ENCODE results near the gene CERS6.
A peak's percentile ranks its signal among the peaks of the same experiment; 100 is the strongest.

The CERS6 gene

DNA sequence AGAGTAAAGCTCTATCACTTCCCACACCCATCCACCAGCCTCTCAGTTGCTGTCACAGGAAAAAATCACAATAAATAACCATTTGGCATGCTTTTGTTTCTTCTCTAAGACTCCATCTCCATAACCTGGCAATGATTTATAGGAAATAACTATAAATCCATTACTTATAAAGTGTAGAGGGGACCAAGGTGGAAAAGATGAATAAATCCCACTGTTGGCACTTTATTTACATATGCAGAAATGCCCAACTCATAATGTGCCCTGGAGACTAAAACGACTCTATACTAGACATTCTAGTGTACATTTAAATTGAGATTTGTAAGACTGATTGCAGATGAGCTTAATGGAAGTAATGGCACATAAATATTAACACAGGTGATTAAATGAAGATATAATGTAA is 338.9 kb downstream of the CERS6 start:
- Histone ChIP-seq H2BK120ac (ENCODE audit: low read depth, low read length) (no peak overlapping the region), H4K8ac (ENCODE audit: low read depth, low read length) (no peak overlapping the region), H2AFZ (ENCODE audit: low read length) (no peak overlapping the region), H3K9me3 (replicated peaks in 1 of 2; ENCODE audit: control insufficient read depth in 2 of 2, insufficient read depth in 1 of 2, low read depth in 1 of 2, low read length in 2 of 2) (no peaks in the 10 kb centered on the region), H2AK5ac (ENCODE audit: low read depth, low read length) (no peak overlapping the region), H2BK5ac (ENCODE audit: low read length) (no peak overlapping the region), H3K9ac (ENCODE audit: low read depth, low read length, poor library complexity) (no peak overlapping the region), H3K4me3 (ENCODE audit: low read length in 2 of 2) (no peak overlapping the region), H3K23ac (ENCODE audit: low read depth, low read length, poor library complexity) (no peak overlapping the region), H3K36me3 (replicated peaks in 1 of 2; ENCODE audit: control insufficient read depth in 2 of 2, insufficient read depth in 2 of 2, low read length in 2 of 2) (no peaks in the 10 kb centered on the region), H2BK15ac (ENCODE audit: low read length) (no peak overlapping the region), H3K4me2 (ENCODE audit: insufficient read depth, low read length, poor library complexity, severe bottlenecking) (no peak overlapping the region), H2BK12ac (ENCODE audit: low read length) (no peak overlapping the region), H3K27me3 (ENCODE audit: control insufficient read depth in 3 of 3, insufficient read depth in 3 of 3, low read depth in 1 of 3, low read length in 3 of 3) (no peaks in the 10 kb centered on the region), H3K18ac (ENCODE audit: low read length) (no peak overlapping the region), H3K14ac (ENCODE audit: low read length) (no peak overlapping the region), H3K27ac (replicated peaks; ENCODE audit: low read length) (no peak overlapping the region), H3K79me1 (ENCODE audit: low read depth, low read length) (no peaks in the 10 kb centered on the region), H4K91ac (ENCODE audit: low read depth, low read length, poor library complexity) (no peak overlapping the region), H3K4me1 (ENCODE audit: control insufficient read depth in 2 of 2, insufficient read depth in 1 of 2, low read depth in 1 of 2, low read length in 2 of 2) (peaks cover 5 to 6% of the 10 kb centered on the region in 2 donors), H3K4ac (ENCODE audit: low read length) (no peak overlapping the region)
- no CpG with 5 or more reads among the region's 1 CpG for WGBS, 2 donors (ENCODE audit: extremely low coverage in 2 of 2, insufficient read length in 2 of 2, insufficient replicate concordance in 1 of 2)
- DNase-seq (ENCODE audit: low spot score): no peak

DNA sequence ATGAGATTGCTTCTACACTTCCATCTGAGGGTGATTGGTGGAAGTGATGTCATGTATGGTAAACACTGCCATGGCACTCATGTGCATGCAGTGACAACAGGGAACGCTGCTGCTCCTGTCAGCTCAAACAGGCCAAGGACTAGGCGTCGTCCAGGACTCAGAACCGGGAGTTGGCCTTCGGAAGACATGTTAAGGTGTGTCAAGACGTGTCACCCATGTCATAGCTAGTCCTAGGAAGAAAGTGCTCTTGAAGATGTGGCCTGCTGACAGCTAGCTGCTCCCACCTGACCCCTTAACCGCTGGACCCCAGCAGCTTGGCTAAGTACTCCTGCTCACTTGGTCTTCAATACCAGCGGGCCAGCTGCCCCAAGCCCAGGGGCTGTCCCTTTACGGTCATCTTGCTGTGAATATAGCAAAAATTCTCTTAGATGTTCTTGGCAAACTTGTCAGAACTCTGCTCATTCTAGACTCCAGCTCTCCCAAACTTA is 340.1 kb downstream of the CERS6 start:
- H3K27ac ChIP-seq (replicated peaks; ENCODE audit: low read length): no peak overlapping the region
- H2BK12ac ChIP-seq (ENCODE audit: low read length): no peak overlapping the region

DNA sequence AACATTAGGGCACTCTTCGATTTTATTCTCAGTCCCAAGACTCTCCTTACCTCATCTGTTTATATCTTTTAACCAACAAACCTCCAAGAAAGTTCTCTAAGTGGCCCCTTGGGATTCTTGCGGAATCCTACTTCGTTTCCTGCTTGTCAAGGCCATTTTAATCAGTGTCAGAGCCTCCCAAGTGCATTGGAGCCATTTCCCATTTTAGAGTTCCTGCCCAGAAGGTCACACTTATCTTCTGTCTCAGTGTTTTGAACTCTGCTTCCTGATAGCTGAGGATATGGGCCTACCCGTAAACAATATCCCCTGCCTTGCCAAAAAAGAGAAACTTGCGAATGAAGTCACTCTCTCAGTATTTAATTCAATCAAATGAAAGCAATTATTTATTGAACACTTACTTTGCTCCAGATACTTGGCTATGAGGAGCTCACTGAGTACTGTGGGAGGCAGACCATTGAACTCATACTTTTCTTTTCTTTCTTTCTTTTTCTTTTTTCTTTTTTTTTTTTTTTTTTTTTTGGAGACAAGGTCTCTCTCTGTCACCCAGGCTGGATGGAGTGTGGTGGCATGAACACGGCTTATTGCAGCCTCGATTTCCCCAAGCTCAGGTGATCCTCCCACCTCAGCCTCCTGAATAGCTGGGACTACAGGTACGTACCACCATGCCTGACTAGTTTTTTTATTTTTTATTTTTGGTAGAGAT is 340.7 kb downstream of the CERS6 start:
- H2BK120ac ChIP-seq (ENCODE audit: low read depth, low read length): no peak overlapping the region
- no CpG with 5 or more reads among the region's 8 CpGs for WGBS, 2 donors (ENCODE audit: extremely low coverage in 2 of 2, insufficient read length in 2 of 2, insufficient replicate concordance in 1 of 2)
- no peak overlapping the region for H2AK5ac ChIP-seq (ENCODE audit: low read depth, low read length)

More for the DNA sequence above, 340.1 kb downstream of the CERS6 start:
- DNase-seq (ENCODE audit: low spot score): no peak
- no CpG with 5 or more reads among the region's 9 CpGs for WGBS, 2 donors (ENCODE audit: extremely low coverage in 2 of 2, insufficient read length in 2 of 2, insufficient replicate concordance in 1 of 2)
- Histone ChIP-seq H3K4ac (ENCODE audit: low read length) (no peak overlapping the region), H3K4me3 (ENCODE audit: low read length in 2 of 2) (no peak overlapping the region), H3K18ac (ENCODE audit: low read length) (peak overlapping the region; percentile 49), H3K36me3 (replicated peaks in 1 of 2; ENCODE audit: control insufficient read depth in 2 of 2, insufficient read depth in 2 of 2, low read length in 2 of 2) (no peaks in the 10 kb centered on the region), H4K8ac (ENCODE audit: low read depth, low read length) (peak overlapping the region; percentile 68), H2BK5ac (ENCODE audit: low read length) (no peak overlapping the region), H3K14ac (ENCODE audit: low read length) (no peak overlapping the region), H2BK15ac (ENCODE audit: low read length) (no peak overlapping the region), H2AFZ (ENCODE audit: low read length) (peak overlapping the region; percentile 48), H2AK5ac (ENCODE audit: low read depth, low read length) (peak overlapping the region; percentile 23), H3K27me3 (ENCODE audit: control insufficient read depth in 3 of 3, insufficient read depth in 3 of 3, low read depth in 1 of 3, low read length in 3 of 3) (no peaks in the 10 kb centered on the region), H3K79me1 (ENCODE audit: low read depth, low read length) (no peaks in the 10 kb centered on the region), H3K9me3 (replicated peaks in 1 of 2; ENCODE audit: control insufficient read depth in 2 of 2, insufficient read depth in 1 of 2, low read depth in 1 of 2, low read length in 2 of 2) (no peaks in the 10 kb centered on the region), H2BK120ac (ENCODE audit: low read depth, low read length) (no peak overlapping the region), H3K4me1 (ENCODE audit: control insufficient read depth in 2 of 2, insufficient read depth in 1 of 2, low read depth in 1 of 2, low read length in 2 of 2) (peaks cover 6% of the 10 kb centered on the region in 2 donors), H3K9ac (ENCODE audit: low read depth, low read length, poor library complexity) (no peak overlapping the region), H4K91ac (ENCODE audit: low read depth, low read length, poor library complexity) (no peak overlapping the region), H3K4me2 (ENCODE audit: insufficient read depth, low read length, poor library complexity, severe bottlenecking) (no peak overlapping the region), H3K23ac (ENCODE audit: low read depth, low read length, poor library complexity) (no peak overlapping the region)

DNA sequence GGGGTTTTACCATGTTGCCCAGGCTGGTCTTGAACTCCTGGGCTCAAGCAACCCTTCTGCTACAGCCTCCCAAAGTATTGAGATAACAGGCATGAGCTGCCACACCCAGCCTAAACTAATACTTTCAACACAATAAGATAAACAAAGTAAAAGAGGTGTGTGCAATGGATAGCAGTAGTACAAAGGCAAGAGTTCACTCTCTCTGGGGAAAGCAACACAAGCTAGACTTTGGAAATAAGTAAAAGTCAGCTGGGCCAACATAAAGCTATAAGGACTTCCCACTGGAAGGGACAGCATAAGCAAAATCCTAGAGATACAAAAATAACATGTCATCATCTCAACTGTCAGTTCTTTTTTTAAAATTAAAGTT is 341.2 kb downstream of the CERS6 start:
- Histone ChIP-seq H3K9ac (ENCODE audit: low read depth, low read length, poor library complexity) (no peak overlapping the region), H2AFZ (ENCODE audit: low read length) (no peak overlapping the region), H3K27me3 (ENCODE audit: control insufficient read depth in 3 of 3, insufficient read depth in 3 of 3, low read depth in 1 of 3, low read length in 3 of 3) (no peaks in the 10 kb centered on the region), H3K4me3 (ENCODE audit: low read length in 2 of 2) (no peak overlapping the region), H3K4ac (ENCODE audit: low read length) (no peak overlapping the region), H3K18ac (ENCODE audit: low read length) (no peak overlapping the region), H3K9me3 (replicated peaks in 1 of 2; ENCODE audit: control insufficient read depth in 2 of 2, insufficient read depth in 1 of 2, low read depth in 1 of 2, low read length in 2 of 2) (no peaks in the 10 kb centered on the region), H3K36me3 (replicated peaks in 1 of 2; ENCODE audit: control insufficient read depth in 2 of 2, insufficient read depth in 2 of 2, low read length in 2 of 2) (no peaks in the 10 kb centered on the region), H2BK15ac (ENCODE audit: low read length) (no peak overlapping the region), H2BK5ac (ENCODE audit: low read length) (no peak overlapping the region), H4K8ac (ENCODE audit: low read depth, low read length) (no peak overlapping the region), H2BK12ac (ENCODE audit: low read length) (no peak overlapping the region), H4K91ac (ENCODE audit: low read depth, low read length, poor library complexity) (no peak overlapping the region), H3K27ac (replicated peaks; ENCODE audit: low read length) (no peak overlapping the region), H2BK120ac (ENCODE audit: low read depth, low read length) (no peak overlapping the region), H3K14ac (ENCODE audit: low read length) (no peak overlapping the region), H3K79me1 (ENCODE audit: low read depth, low read length) (no peaks in the 10 kb centered on the region), H3K23ac (ENCODE audit: low read depth, low read length, poor library complexity) (no peak overlapping the region), H3K4me2 (ENCODE audit: insufficient read depth, low read length, poor library complexity, severe bottlenecking) (no peak overlapping the region), H2AK5ac (ENCODE audit: low read depth, low read length) (no peak overlapping the region), H3K4me1 (ENCODE audit: control insufficient read depth in 2 of 2, insufficient read depth in 1 of 2, low read depth in 1 of 2, low read length in 2 of 2) (peaks cover 6 to 8% of the 10 kb centered on the region in 2 donors)
- DNase-seq (ENCODE audit: low spot score): no peak

More for the DNA sequence above, 340.7 kb downstream of the CERS6 start:
- Histone ChIP-seq H3K27me3 (ENCODE audit: control insufficient read depth in 3 of 3, insufficient read depth in 3 of 3, low read depth in 1 of 3, low read length in 3 of 3) (no peaks in the 10 kb centered on the region), H3K27ac (replicated peaks; ENCODE audit: low read length) (no peak overlapping the region), H3K4ac (ENCODE audit: low read length) (no peak overlapping the region), H2BK5ac (ENCODE audit: low read length) (no peak overlapping the region), H3K14ac (ENCODE audit: low read length) (no peak overlapping the region), H3K79me1 (ENCODE audit: low read depth, low read length) (no peaks in the 10 kb centered on the region), H3K36me3 (replicated peaks in 1 of 2; ENCODE audit: control insufficient read depth in 2 of 2, insufficient read depth in 2 of 2, low read length in 2 of 2) (no peaks in the 10 kb centered on the region), H3K4me2 (ENCODE audit: insufficient read depth, low read length, poor library complexity, severe bottlenecking) (no peak overlapping the region), H4K91ac (ENCODE audit: low read depth, low read length, poor library complexity) (no peak overlapping the region), H4K8ac (ENCODE audit: low read depth, low read length) (no peak overlapping the region), H2BK15ac (ENCODE audit: low read length) (no peak overlapping the region), H2AFZ (ENCODE audit: low read length) (peak overlapping the region; percentile 48), H3K18ac (ENCODE audit: low read length) (no peak overlapping the region), H3K9ac (ENCODE audit: low read depth, low read length, poor library complexity) (no peak overlapping the region), H3K23ac (ENCODE audit: low read depth, low read length, poor library complexity) (no peak overlapping the region), H3K4me1 (ENCODE audit: control insufficient read depth in 2 of 2, insufficient read depth in 1 of 2, low read depth in 1 of 2, low read length in 2 of 2) (peaks cover 6% of the 10 kb centered on the region in 2 donors), H3K9me3 (replicated peaks in 1 of 2; ENCODE audit: control insufficient read depth in 2 of 2, insufficient read depth in 1 of 2, low read depth in 1 of 2, low read length in 2 of 2) (no peaks in the 10 kb centered on the region), H3K4me3 (ENCODE audit: low read length in 2 of 2) (no peak overlapping the region), H2BK12ac (ENCODE audit: low read length) (no peak overlapping the region)
- no peak for DNase-seq (ENCODE audit: low spot score)

All from neuronal stem cell (in vitro differentiated cells).